IMR-90 (cell line): ENCODE results near the gene CHM. TPM values are rescaled to one million over a fixed set of nuclear protein-coding genes. Genes with fewer than 3 reads are reported as not detected.
A peak's percentile ranks its signal among the peaks of the same experiment; 100 is the strongest.

ENCODE experiments used
- ATAC-seq: fragments of 200-7000 bp; cut with Tn5 transposase; 2 replicates; pipeline ENCODE4 v1.9.1; 2020; ENCODE audit warnings: low read depth, mild to moderate bottlenecking, moderate library complexity
- BruUV-seq: library from RNA; stranded (reverse); fragments of 400-500 nt; replicated peaks from 2 replicates; lab custom pipeline; 2021; lab: Mats Ljungman, UMichigan
- CTCF ChIA-PET: fragments of 300-600 bp; formaldehyde crosslinking; extraction: SDS; loops from one replicate; lab custom pipeline; 2021; ENCODE audit warnings: antibody characterized with exemption; lab: Yijun Ruan, JAX
- POLR2A ChIA-PET: fragments of 300-600 bp; sonication (Branson Sonifier 250); formaldehyde crosslinking; loops from one replicate; lab custom pipeline; 2022; ENCODE audit warnings: antibody characterized with exemption; ENCODE audit not compliant: unreplicated experiment; lab: Charles Lee
- DNase-seq: peaks from one replicate; pipeline ENCODE4 v3.0.0; 2013
- H2AFZ ChIP-seq: replicated peaks from 2 replicates; pipeline ENCODE3; 2013; ENCODE audit warnings: low read length, mild to moderate bottlenecking; ENCODE audit not compliant: poor library complexity
- H2AK5ac ChIP-seq: 2 replicates; pipeline ENCODE4 v1.6.1; 2013; ENCODE audit warnings: low read depth, low read length, inconsistent platforms
- H2AK9ac ChIP-seq: replicated peaks from 2 replicates; pipeline ENCODE3; 2013; ENCODE audit warnings: mild to moderate bottlenecking, low read depth, low read length, moderate library complexity; ENCODE audit not compliant: poor library complexity
- H2BK120ac ChIP-seq: 2 replicates; pipeline ENCODE4 v1.6.1; 2013; ENCODE audit warnings: low read depth, low read length, inconsistent platforms
- H2BK15ac ChIP-seq: 3 replicates; pipeline ENCODE4 v1.6.1; 2013; ENCODE audit warnings: low read depth, low read length, inconsistent platforms
- H2BK20ac ChIP-seq: 2 replicates; pipeline ENCODE4 v1.6.1; 2013; ENCODE audit warnings: low read depth, mild to moderate bottlenecking, inconsistent platforms, low read length, moderate library complexity
- H2BK5ac ChIP-seq: 2 replicates; pipeline ENCODE4 v1.6.1; 2013; ENCODE audit warnings: mild to moderate bottlenecking, low read depth, low read length, inconsistent platforms; ENCODE audit not compliant: poor library complexity, severe bottlenecking
- H3K14ac ChIP-seq: replicated peaks from 2 replicates; pipeline ENCODE4 v1.6.1; 2013; ENCODE audit warnings: low read depth, low read length, inconsistent platforms
- H3K18ac ChIP-seq: 2 replicates; pipeline ENCODE4 v1.6.1; 2013; ENCODE audit warnings: low read depth, low read length, control low read depth
- H3K23ac ChIP-seq: 2 replicates; pipeline ENCODE4 v1.6.1; 2013; ENCODE audit warnings: low read depth, low read length, inconsistent platforms
- H3K27ac ChIP-seq: 2 replicates; pipeline ENCODE4 v1.5.1; 2013; ENCODE audit warnings: mild to moderate bottlenecking, control low read depth, low read length; ENCODE audit not compliant: insufficient read depth
- H3K27me3 ChIP-seq: 2 replicates; pipeline ENCODE4 v1.6.1; 2013; ENCODE audit warnings: low read length; ENCODE audit not compliant: control insufficient read depth, insufficient read depth
- H3K36me3 ChIP-seq: 2 replicates; pipeline ENCODE4 v1.6.1; 2013; ENCODE audit warnings: low read length, mixed read lengths; ENCODE audit not compliant: control insufficient read depth, insufficient read depth
- H3K4ac ChIP-seq: 2 replicates; pipeline ENCODE4 v1.6.1; 2013; ENCODE audit warnings: low read depth, low read length, inconsistent platforms
- H3K4me1 ChIP-seq: 2 replicates; pipeline ENCODE4 v1.6.1; 2013; ENCODE audit warnings: low read length, mixed read lengths; ENCODE audit not compliant: control insufficient read depth, insufficient read depth
- H3K4me2 ChIP-seq: 2 replicates; pipeline ENCODE4 v1.6.1; 2013; ENCODE audit warnings: low read depth, mild to moderate bottlenecking, control low read depth, low read length, moderate library complexity
- H3K4me3 ChIP-seq: 2 replicates; pipeline ENCODE4 v1.5.1; 2013; ENCODE audit warnings: low read depth, mild to moderate bottlenecking, control low read depth, low read length, moderate library complexity; ENCODE audit not compliant: insufficient read depth
- H3K56ac ChIP-seq: 2 replicates; pipeline ENCODE4 v1.6.1; 2013; ENCODE audit warnings: low read length, inconsistent platforms; ENCODE audit not compliant: insufficient read depth; ENCODE audit errors: extremely low read depth
- H3K79me1 ChIP-seq, 2 experiments: 2 replicates each; pipeline ENCODE4 v1.6.1; 2013; ENCODE audit warnings: low read length in 2 of 2, inconsistent platforms in 1 of 2, low read depth in 1 of 2
- H3K9ac ChIP-seq: 2 replicates; pipeline ENCODE4 v1.6.1; 2013; ENCODE audit warnings: low read depth, low read length, control low read depth
- H3K9me1 ChIP-seq: 2 replicates; pipeline ENCODE4 v1.6.1; 2013; ENCODE audit warnings: low read length, inconsistent platforms; ENCODE audit not compliant: insufficient read depth
- H3K9me3 ChIP-seq: 2 replicates; pipeline ENCODE4 v1.6.1; 2013; ENCODE audit warnings: low read length; ENCODE audit not compliant: control insufficient read depth, insufficient read depth
- H4K20me1 ChIP-seq: 2 replicates; pipeline ENCODE4 v1.6.1; 2013; ENCODE audit warnings: low read length, inconsistent platforms; ENCODE audit not compliant: insufficient read depth
- H4K5ac ChIP-seq: 2 replicates; pipeline ENCODE4 v1.6.1; 2013; ENCODE audit warnings: mild to moderate bottlenecking, low read depth, low read length, control low read depth
- H4K8ac ChIP-seq, 2 experiments: 2 replicates each; pipeline ENCODE4 v1.6.1; 2013; ENCODE audit warnings: low read depth in 2 of 2, low read length in 2 of 2, control low read depth in 1 of 2, inconsistent platforms in 1 of 2
- H4K91ac ChIP-seq: 2 replicates; pipeline ENCODE4 v1.6.1; 2013; ENCODE audit warnings: low read depth, low read length, inconsistent platforms; ENCODE audit not compliant: insufficient read depth
- BHLHE40 ChIP-seq: fragments of 150-350 bp; IDR thresholded peaks from 2 replicates; pipeline ENCODE4 v1.6.1; 2016; ENCODE audit warnings: mild to moderate bottlenecking, low read depth, low read length
- CEBPB ChIP-seq: IDR thresholded peaks from 2 replicates; pipeline ENCODE4 v1.6.1; 2012; ENCODE audit warnings: low read depth, low read length, improper control_type of control experiment
- CHD1 ChIP-seq: IDR thresholded peaks from 2 replicates; pipeline ENCODE4 v1.6.1; 2012; ENCODE audit warnings: low read depth, low read length, improper control_type of control experiment
- FOS ChIP-seq: fragments of 150-350 bp; IDR thresholded peaks from 2 replicates; pipeline ENCODE4 v1.6.1; 2016; ENCODE audit warnings: low read depth, low read length
- MAFK ChIP-seq: IDR thresholded peaks from 2 replicates; pipeline ENCODE4 v1.6.1; 2012; ENCODE audit warnings: low read depth, low read length, improper control_type of control experiment
- MAZ ChIP-seq: IDR thresholded peaks from 2 replicates; pipeline ENCODE4 v1.6.1; 2012; ENCODE audit warnings: low read depth, mild to moderate bottlenecking, low read length, improper control_type of control experiment, moderate library complexity, borderline replicate concordance
- MXI1 ChIP-seq: IDR thresholded peaks from 2 replicates; pipeline ENCODE4 v1.6.1; 2012; ENCODE audit warnings: low read depth, mild to moderate bottlenecking, low read length, moderate library complexity, borderline replicate concordance
- NFE2L2 ChIP-seq: fragments of 150-350 bp; IDR thresholded peaks from 2 replicates; pipeline ENCODE4 v1.6.1; 2016; ENCODE audit warnings: low read depth, mild to moderate bottlenecking, low read length
- POLR2A ChIP-seq: IDR thresholded peaks from 2 replicates; pipeline ENCODE4 v1.6.1; 2012; ENCODE audit warnings: mild to moderate bottlenecking, low read depth, low read length
- RAD21 ChIP-seq: IDR thresholded peaks from 2 replicates; pipeline ENCODE4 v1.6.1; 2012; ENCODE audit warnings: low read length, improper control_type of control experiment
- RCOR1 ChIP-seq: IDR thresholded peaks from 2 replicates; pipeline ENCODE4 v1.6.1; 2012; ENCODE audit warnings: mild to moderate bottlenecking, low read length, improper control_type of control experiment; ENCODE audit not compliant: insufficient replicate concordance
- RFX5 ChIP-seq: IDR thresholded peaks from 2 replicates; pipeline ENCODE4 v1.8.0; 2012; ENCODE audit warnings: low read depth, mild to moderate bottlenecking, low read length, moderate library complexity
- SMC3 ChIP-seq: fragments of 150-350 bp; IDR thresholded peaks from 2 replicates; pipeline ENCODE4 v1.6.1; 2016; ENCODE audit warnings: low read depth, mild to moderate bottlenecking, antibody characterized with exemption, low read length, moderate library complexity
- WGBS, 2 experiments: methylation state at CpG; one replicate each; pipeline versions ENCODE4 v1.1.5 to v1.1.7; 2013; ENCODE audit warnings: missing lambda C conversion rate in 2 of 2; ENCODE audit not compliant: insufficient read length in 1 of 2; ENCODE audit errors: extremely low coverage in 2 of 2; 5-methylcytosine and 5-hydroxymethylcytosine counted together
- dilution Hi-C: fragments of 300-500 bp; cut with HindIII; formaldehyde crosslinking; loops from one replicate; pipeline ENCODE4 v1.14.3; 2018; ENCODE audit warnings: low sequenced_read_pairs; ENCODE audit not compliant: unreplicated experiment
- in situ Hi-C: fragments of 300-500 bp; cut with MboI; formaldehyde crosslinking; loops from 3 replicates; pipeline ENCODE4 v1.14.3; 2019; ENCODE audit warnings: low sequenced_read_pairs, inconsistent platforms, mixed read lengths
- intact Hi-C: fragments of 100-400 bp; cut with micrococcal nuclease; formaldehyde crosslinking; loops from 2 replicates; pipeline ENCODE4 v1.10.0; 2022
- polyA plus RNA-seq, 3 experiments: library from polyadenylated mRNA; depleted of rRNA; stranded (reverse); fragments of >200 nt; gene quantifications; 2 replicates each; pipeline ENCODE4 v1.2.3, GENCODE V29; 2012; ENCODE audit warnings: low replicate concordance in 1 of 3
- total RNA-seq: library from RNA; depleted of rRNA; stranded (reverse); fragments of >200 nt; gene quantifications from 2 replicates; pipeline ENCODE4 v1.2.3, GENCODE V29; 2012
- TF ChIP-seq, protein P1 (sequence below): fragments of 150-350 bp; IDR thresholded peaks from 2 replicates; pipeline ENCODE4 v1.6.1; 2017; ENCODE audit warnings: mild to moderate bottlenecking, antibody characterized with exemption, low read length, low read depth
- TF ChIP-seq, protein P2 (sequence below): fragments of 150-350 bp; IDR thresholded peaks from 2 replicates; pipeline ENCODE4 v1.6.1; 2016; ENCODE audit warnings: low read depth, mild to moderate bottlenecking, low read length, moderate library complexity, borderline replicate concordance
- TF ChIP-seq, protein P3 (sequence below): conservative IDR thresholded peaks from 2 replicates; pipeline ENCODE4 v1.5.1; 2012; ENCODE audit warnings: mild to moderate bottlenecking, low read depth, low read length, improper control_type of control experiment

The CHM gene
- total and polyA plus RNA-seq, 2 of the 4 experiments (the other 2 are of a cell fraction), result 11.9 to 21.7 TPM

DNA sequence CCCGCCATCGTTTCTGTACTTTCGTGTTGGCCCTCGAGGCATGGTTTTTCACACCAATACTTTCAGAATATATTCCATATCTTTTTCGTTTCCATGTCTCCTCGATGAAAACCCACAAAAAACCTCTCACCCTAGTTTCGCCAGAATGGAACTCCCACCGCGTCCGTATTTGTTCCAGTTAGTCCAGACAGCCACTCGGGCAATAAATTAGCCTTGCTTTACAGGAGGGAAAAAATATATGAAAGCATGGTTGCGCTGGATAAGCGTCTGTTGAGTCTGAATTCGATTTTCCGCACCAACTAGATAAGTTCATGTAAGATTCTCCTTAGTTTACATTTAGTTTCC, 550 bp upstream of the CHM start:
- intact Hi-C loops, result no loop called here
- Histone ChIP-seq H2BK15ac (no peak overlapping the region), H2BK20ac (no peak overlapping the region), H3K9ac (peak overlapping the region; percentile 52), H4K91ac (no peak overlapping the region), H2BK120ac (peak overlapping the region; percentile 4; the same call in 1 of the 2 replicates), H3K4me1 (no peaks in the 10 kb centered on the region), H2AK9ac (no peak overlapping the region), H3K27me3 (no peaks in the 10 kb centered on the region), H2AFZ (peak overlapping the region; percentile 72), H3K23ac (0 out of 2 replicates have a peak overlapping the region, but pooled peaks have one; percentile 14), H3K27ac (peak overlapping the region; percentile 34; the same call in 1 of the 2 replicates), H4K5ac (peak overlapping the region; percentile 69), H3K36me3 (no peaks in the 10 kb centered on the region), H4K20me1 (no peaks in the 10 kb centered on the region), H3K9me3 (no peaks in the 10 kb centered on the region), H3K79me1 (no peaks in the 10 kb centered on the region; a peak in 1 of 4 replicates), H3K4me2 (peak overlapping the region; percentile 59), H3K4ac (peak overlapping the region; percentile 44), H3K14ac (peak overlapping the region; percentile 63; the same call in 1 of the 2 replicates), H3K9me1 (no peaks in the 10 kb centered on the region), H4K8ac (peak overlapping the region; percentile 20 to 69), H3K56ac (peak overlapping the region; percentile 33; the same call in 1 of the 2 replicates), H2AK5ac (no peak overlapping the region), H3K4me3 (peak overlapping the region; percentile 79), H2BK5ac (no peak overlapping the region), H3K18ac (no peak overlapping the region; the same call in 1 of the 2 replicates)
- POLR2A ChIA-PET, result no interaction called here
- dilution Hi-C loops, result no loop called here
- TF ChIP-seq RAD21 (no peak), CHD1 (no peak), CEBPB (no peak), FOS (no peak), RCOR1 (no peak), MAZ (no peak), MXI1 (no peak), RFX5 (no peak), POLR2A (no peak), NFE2L2 (no peak), MAFK (no peak), SMC3 (no peak), BHLHE40 (no peak)
- TF ChIP-seq, protein P1, sequence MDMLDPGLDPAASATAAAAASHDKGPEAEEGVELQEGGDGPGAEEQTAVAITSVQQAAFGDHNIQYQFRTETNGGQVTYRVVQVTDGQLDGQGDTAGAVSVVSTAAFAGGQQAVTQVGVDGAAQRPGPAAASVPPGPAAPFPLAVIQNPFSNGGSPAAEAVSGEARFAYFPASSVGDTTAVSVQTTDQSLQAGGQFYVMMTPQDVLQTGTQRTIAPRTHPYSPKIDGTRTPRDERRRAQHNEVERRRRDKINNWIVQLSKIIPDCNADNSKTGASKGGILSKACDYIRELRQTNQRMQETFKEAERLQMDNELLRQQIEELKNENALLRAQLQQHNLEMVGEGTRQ, result no peak
- TF ChIP-seq, protein P2, sequence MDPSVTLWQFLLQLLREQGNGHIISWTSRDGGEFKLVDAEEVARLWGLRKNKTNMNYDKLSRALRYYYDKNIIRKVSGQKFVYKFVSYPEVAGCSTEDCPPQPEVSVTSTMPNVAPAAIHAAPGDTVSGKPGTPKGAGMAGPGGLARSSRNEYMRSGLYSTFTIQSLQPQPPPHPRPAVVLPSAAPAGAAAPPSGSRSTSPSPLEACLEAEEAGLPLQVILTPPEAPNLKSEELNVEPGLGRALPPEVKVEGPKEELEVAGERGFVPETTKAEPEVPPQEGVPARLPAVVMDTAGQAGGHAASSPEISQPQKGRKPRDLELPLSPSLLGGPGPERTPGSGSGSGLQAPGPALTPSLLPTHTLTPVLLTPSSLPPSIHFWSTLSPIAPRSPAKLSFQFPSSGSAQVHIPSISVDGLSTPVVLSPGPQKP, result no peak
- TF ChIP-seq, protein P3, sequence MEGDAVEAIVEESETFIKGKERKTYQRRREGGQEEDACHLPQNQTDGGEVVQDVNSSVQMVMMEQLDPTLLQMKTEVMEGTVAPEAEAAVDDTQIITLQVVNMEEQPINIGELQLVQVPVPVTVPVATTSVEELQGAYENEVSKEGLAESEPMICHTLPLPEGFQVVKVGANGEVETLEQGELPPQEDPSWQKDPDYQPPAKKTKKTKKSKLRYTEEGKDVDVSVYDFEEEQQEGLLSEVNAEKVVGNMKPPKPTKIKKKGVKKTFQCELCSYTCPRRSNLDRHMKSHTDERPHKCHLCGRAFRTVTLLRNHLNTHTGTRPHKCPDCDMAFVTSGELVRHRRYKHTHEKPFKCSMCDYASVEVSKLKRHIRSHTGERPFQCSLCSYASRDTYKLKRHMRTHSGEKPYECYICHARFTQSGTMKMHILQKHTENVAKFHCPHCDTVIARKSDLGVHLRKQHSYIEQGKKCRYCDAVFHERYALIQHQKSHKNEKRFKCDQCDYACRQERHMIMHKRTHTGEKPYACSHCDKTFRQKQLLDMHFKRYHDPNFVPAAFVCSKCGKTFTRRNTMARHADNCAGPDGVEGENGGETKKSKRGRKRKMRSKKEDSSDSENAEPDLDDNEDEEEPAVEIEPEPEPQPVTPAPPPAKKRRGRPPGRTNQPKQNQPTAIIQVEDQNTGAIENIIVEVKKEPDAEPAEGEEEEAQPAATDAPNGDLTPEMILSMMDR, result no peak
- CTCF ChIA-PET, result no interaction called here
- DNase-seq (no peak), ATAC-seq (no peak)
- BruUV-seq, result no TSS peak
- WGBS, 2 experiments, result no CpG with 5 or more reads among the region's 15 CpGs
- in situ Hi-C loops, result no loop called here
